GM23248 (cell line): ENCODE data around the gene SMPD1. TPM values are rescaled to one million over a fixed set of nuclear protein-coding genes. Genes with fewer than 3 reads are reported as not detected.

Experiments used
- DNase-seq: peaks from one replicate; pipeline ENCODE4 v3.0.0-alpha.2; 2015
- H2AFZ ChIP-seq: fragments of 200-600 bp; sonication (generic); 2 replicates; pipeline ENCODE4 v1.6.1; 2016; ENCODE audit warnings: antibody characterized with exemption
- H3F3A ChIP-seq: fragments of 200-600 bp; sonication (generic); 2 replicates; pipeline ENCODE4 v1.6.1; 2016; ENCODE audit warnings: mild to moderate bottlenecking, antibody characterized with exemption, mixed run types; ENCODE audit not compliant: insufficient read depth
- H3K27ac ChIP-seq: fragments of 200-600 bp; sonication (generic); 2 replicates; pipeline ENCODE4 v1.5.1; 2016; ENCODE audit warnings: mild to moderate bottlenecking
- H3K27me3 ChIP-seq: fragments of 200-600 bp; sonication (generic); replicated peaks from 2 replicates; pipeline ENCODE4 v1.6.1; 2016; ENCODE audit warnings: mild to moderate bottlenecking; ENCODE audit not compliant: insufficient read depth
- H3K36me3 ChIP-seq: fragments of 200-600 bp; sonication (generic); 2 replicates; pipeline ENCODE4 v1.6.1; 2016; ENCODE audit warnings: low read depth, mild to moderate bottlenecking
- H3K4me1 ChIP-seq: fragments of 200-600 bp; sonication (generic); 2 replicates; pipeline ENCODE4 v1.6.1; 2016; ENCODE audit warnings: mild to moderate bottlenecking; ENCODE audit not compliant: insufficient read depth
- H3K4me2 ChIP-seq: fragments of 200-600 bp; sonication (generic); one replicate; pipeline ENCODE4 v1.6.1; 2016; ENCODE audit warnings: mild to moderate bottlenecking; ENCODE audit not compliant: unreplicated experiment
- H3K4me3 ChIP-seq: fragments of 200-600 bp; sonication (generic); 2 replicates; pipeline ENCODE4 v1.5.1; 2016; ENCODE audit warnings: mild to moderate bottlenecking
- H3K79me2 ChIP-seq: fragments of 200-600 bp; sonication (generic); 2 replicates; pipeline ENCODE4 v1.6.1; 2016; ENCODE audit warnings: mild to moderate bottlenecking; ENCODE audit not compliant: insufficient read depth
- H3K9ac ChIP-seq: fragments of 200-600 bp; sonication (generic); 2 replicates; pipeline ENCODE4 v1.6.1; 2016; ENCODE audit warnings: mild to moderate bottlenecking
- H3K9me2 ChIP-seq: fragments of 200-600 bp; sonication (generic); 2 replicates; pipeline ENCODE4 v1.6.1; 2016; ENCODE audit warnings: mixed run types, mild to moderate bottlenecking, moderate library complexity; ENCODE audit not compliant: insufficient read depth
- H3K9me3 ChIP-seq: fragments of 200-600 bp; sonication (generic); one replicate; pipeline ENCODE4 v1.6.1; 2017; ENCODE audit warnings: low read depth
- H4K20me1 ChIP-seq: fragments of 200-600 bp; sonication (generic); 2 replicates; pipeline ENCODE4 v1.6.0; 2016; ENCODE audit not compliant: insufficient read depth
- EZH2 ChIP-seq: fragments of 200-600 bp; sonication (generic); IDR thresholded peaks from 2 replicates; pipeline ENCODE4 v1.6.1; 2018; ENCODE audit warnings: antibody characterized with exemption, mild to moderate bottlenecking; ENCODE audit not compliant: insufficient read depth, poor library complexity, severe bottlenecking
- EZH2phosphoT487 ChIP-seq: fragments of 200-600 bp; sonication (generic); IDR thresholded peaks from 2 replicates; pipeline ENCODE4 v1.6.1; 2018; ENCODE audit warnings: antibody characterized with exemption, moderate library complexity, mild to moderate bottlenecking, low read depth; ENCODE audit not compliant: insufficient read depth
- WGBS, 2 experiments: methylation state at CpG; one replicate each; pipeline ENCODE4 v1.1.6; 2015 to 2017; ENCODE audit warnings: low lambda C conversion rate in 2 of 2, low coverage in 1 of 2; ENCODE audit errors: missing lambda C conversion rate in 2 of 2; 5-methylcytosine and 5-hydroxymethylcytosine counted together
- in situ Hi-C: fragments of 300-500 bp; cut with MboI; formaldehyde crosslinking; loops from 2 replicates; pipeline ENCODE4 v1.15.0; 2020
- polyA plus RNA-seq: library from polyadenylated mRNA; unstranded; fragments of >200 nt; fragmentation: Nextera tagmentation; extraction: Ambion mirVana; gene quantifications from 2 replicates; pipeline ENCODE4 v1.2.1, GENCODE V29; 2016
- total RNA-seq: library from RNA; depleted of rRNA; stranded (reverse); fragments of >200 nt; shearing (Covaris generic); gene quantifications from 2 replicates; pipeline ENCODE4 v1.2.3, GENCODE V29; 2014

SMPD1 gene
- total and polyA plus RNA-seq, 2 experiments from 2014 or later, result 67.9 to 87.8 TPM

DNA sequence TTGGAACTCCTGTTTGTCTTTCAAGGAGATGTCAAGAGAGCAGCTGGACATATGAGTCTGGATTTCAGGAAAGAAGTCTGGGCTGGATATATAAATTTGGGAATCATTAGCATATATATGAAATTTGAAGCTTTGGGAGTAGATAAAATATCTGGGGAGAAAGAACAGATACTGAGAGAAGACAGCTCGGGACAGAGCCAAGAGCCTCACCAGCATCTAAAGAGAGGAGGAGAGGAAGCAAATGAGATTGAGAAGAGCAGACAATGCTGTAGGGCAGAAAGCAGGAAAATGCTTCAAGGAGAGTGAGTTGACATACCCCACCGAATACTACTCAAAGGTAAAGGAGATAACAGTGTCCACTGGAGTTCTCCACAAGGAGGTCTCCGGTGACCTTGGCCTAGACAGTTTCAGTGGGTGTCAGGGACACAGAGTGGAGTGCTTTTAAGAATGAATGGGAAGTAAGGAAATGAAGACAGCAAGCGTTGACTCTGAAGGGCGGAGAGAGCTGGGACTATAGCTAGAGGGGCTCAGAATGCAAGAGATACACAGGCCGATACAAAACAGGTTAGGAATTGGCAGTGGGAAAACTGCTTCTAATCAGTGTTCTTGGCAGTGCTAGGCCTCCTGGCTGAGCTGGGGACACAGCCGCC, 27.8 kb downstream of the SMPD1 start:
- H3K4me2 ChIP-seq, result peak overlapping the region; percentile 93
- H4K20me1 ChIP-seq, result no peaks in the 10 kb centered on the region; the same call in 1 of the 2 replicates
- H3F3A ChIP-seq, result no peaks in the 10 kb centered on the region
- no peaks in the 10 kb centered on the region for H3K9me3 ChIP-seq
- TF ChIP-seq EZH2phosphoT487, result no peak
- TF ChIP-seq EZH2, result no peak
- peak overlapping the region; percentile 98 for H3K4me3 ChIP-seq
- no peaks in the 10 kb centered on the region for H3K36me3 ChIP-seq
- peak overlapping the region; percentile 86 for H3K9ac ChIP-seq
- H3K27ac ChIP-seq, result no peak overlapping the region
- peak; percentile 46 for DNase-seq
- no peaks in the 10 kb centered on the region for H3K9me2 ChIP-seq
- H3K27me3 ChIP-seq, result no peaks in the 10 kb centered on the region
- 13 to 14% methylated on average over 7 of the region's 7 CpGs for WGBS, 2 experiments
- H3K79me2 ChIP-seq, result peaks cover 41% of the 10 kb centered on the region
- in situ Hi-C loops, result no loop called here
- H2AFZ ChIP-seq, result peak overlapping the region; percentile 96; the same call in 1 of the 2 replicates
- peaks cover 16% of the 10 kb centered on the region for H3K4me1 ChIP-seq

DNA sequence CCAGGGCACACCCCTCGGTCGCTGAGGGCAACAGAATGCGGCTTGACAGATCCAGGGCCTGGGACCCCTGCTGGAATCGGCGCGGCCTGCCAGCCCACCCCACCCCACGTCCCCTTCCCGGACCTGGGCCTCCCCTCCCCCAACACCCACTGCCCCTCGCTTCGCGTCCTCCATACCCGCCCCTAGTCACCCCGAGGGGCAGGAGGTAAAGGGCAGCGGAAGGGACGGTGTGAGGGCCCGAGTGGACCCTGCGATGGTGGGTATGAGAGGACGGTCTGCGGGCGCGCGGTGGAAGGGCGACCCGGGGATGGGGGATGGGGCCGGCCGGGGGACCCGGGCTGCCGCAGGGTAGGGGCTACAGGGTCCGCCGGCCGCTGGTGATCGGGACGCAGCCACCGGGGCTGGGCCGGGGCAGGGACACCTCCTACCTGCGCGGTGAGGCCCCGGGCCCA, 28.3 kb downstream of the SMPD1 start:
- Histone ChIP-seq H4K20me1 (no peaks in the 10 kb centered on the region; the same call in 1 of the 2 replicates), H3K9me2 (no peaks in the 10 kb centered on the region), H3K4me3 (peak overlapping the region; percentile 98), H3K27me3 (no peaks in the 10 kb centered on the region), H3F3A (no peaks in the 10 kb centered on the region), H3K27ac (no peak overlapping the region), H2AFZ (peak overlapping the region; percentile 96), H3K79me2 (peaks cover 37% of the 10 kb centered on the region), H3K36me3 (no peaks in the 10 kb centered on the region), H3K4me1 (peaks cover 16% of the 10 kb centered on the region), H3K4me2 (peak overlapping the region; percentile 93), H3K9me3 (no peaks in the 10 kb centered on the region), H3K9ac (peak overlapping the region; percentile 86)
- TF ChIP-seq EZH2phosphoT487 (no peak), EZH2 (no peak)
- 1 to 2% methylated on average over 13 to 32 of the region's 38 CpGs for WGBS, 2 experiments
- DNase-seq, result no peak
- in situ Hi-C loops, result no loop called here

DNA sequence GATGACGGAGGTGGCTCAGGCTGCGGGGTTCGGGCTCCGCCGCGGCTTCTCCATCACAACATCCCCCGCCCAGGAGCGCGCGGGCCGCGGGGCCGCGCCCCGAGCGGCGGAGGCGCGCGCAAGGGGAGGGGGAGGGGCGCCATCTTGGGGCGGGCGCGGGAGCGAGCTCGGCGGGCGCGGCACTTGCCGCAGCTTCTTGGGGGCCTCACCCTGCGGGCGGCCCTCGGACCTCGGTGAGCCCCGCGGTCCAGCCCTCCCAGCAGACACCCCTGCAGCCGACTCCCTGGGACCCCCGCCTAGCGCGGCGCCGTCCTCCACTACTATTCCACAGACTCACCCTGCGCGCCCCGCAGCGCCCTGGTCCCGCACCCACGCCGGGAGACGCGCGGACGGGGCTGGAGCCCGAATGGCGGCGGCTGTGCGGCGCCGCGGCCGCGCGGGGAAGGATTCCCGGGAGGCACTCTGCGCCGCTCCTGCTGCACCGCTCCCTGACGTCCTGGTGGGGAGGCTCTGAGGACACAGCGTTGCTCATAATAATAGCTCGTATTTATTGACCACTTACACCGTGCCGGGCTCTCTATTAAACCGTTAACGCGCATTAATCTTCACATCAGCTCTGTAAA, 28.8 kb downstream of the SMPD1 start, which contains the start of gene APBB1:
Gene APBB1, minus strand, starts transcription at position 86 of the 623 bp plus-strand sequence. CDS start 7,747 bp downstream, outside the sequence.
- peak within 1 kb of the TSS; percentile 96 for H2AFZ ChIP-seq
- peak within 1 kb of the TSS; percentile 2; the same call in 1 of the 2 replicates for H3K27ac ChIP-seq
- H3K9ac ChIP-seq, result peak within 1 kb of the TSS; percentile 86
- peaks cover 16% of the 10 kb centered on the region for H3K4me1 ChIP-seq
- H3K79me2 ChIP-seq, result peaks cover 32% of the 10 kb centered on the region
- no peaks in the 10 kb centered on the region for H3K27me3 ChIP-seq
- H3K36me3 ChIP-seq, result no peaks in the 10 kb centered on the region
- H3K4me3 ChIP-seq, result peak within 1 kb of the TSS; percentile 98
- peak; percentile 86 for DNase-seq
- WGBS, 2 experiments, result 1% methylated on average over 44 to 48 of the region's 75 CpGs
- TF ChIP-seq EZH2phosphoT487 (no peak), EZH2 (no peak)
- no peaks in the 10 kb centered on the region for H3F3A ChIP-seq
- no peaks in the 10 kb centered on the region for H3K9me2 ChIP-seq
- H3K4me2 ChIP-seq, result peak within 1 kb of the TSS; percentile 93
- H3K9me3 ChIP-seq, result no peaks in the 10 kb centered on the region
- in situ Hi-C loops, result no loop called here
- no peaks in the 10 kb centered on the region; the same call in 1 of the 2 replicates for H4K20me1 ChIP-seq

DNA sequence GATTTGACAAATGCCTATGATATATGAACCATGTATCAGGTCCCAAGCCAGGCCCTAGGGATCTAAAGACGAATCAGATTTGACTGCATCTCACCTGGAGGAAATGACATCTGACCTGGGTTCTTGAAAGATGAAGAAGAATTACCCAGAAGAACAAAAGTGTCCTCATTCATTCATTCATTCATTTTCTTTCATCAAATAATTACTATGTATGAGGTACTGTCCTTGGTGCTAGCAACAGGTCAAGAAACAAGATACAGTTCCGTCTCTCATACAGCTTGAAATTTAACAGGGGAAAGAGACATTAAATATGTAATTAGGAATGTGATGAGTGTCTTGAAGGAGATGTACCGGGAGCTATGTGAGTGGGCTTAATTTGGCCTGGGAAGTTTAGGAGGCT, 30.4 kb downstream of the SMPD1 start:
- H3K36me3 ChIP-seq, result no peaks in the 10 kb centered on the region
- no peak overlapping the region for H3K9ac ChIP-seq
- no peaks in the 10 kb centered on the region for H3K9me2 ChIP-seq
- TF ChIP-seq EZH2phosphoT487 (no peak), EZH2 (no peak)
- no peak overlapping the region for H3K4me2 ChIP-seq
- H3K4me3 ChIP-seq, result no peak overlapping the region
- H3F3A ChIP-seq, result no peaks in the 10 kb centered on the region
- in situ Hi-C loops, result no loop called here
- no peak overlapping the region for H2AFZ ChIP-seq
- no peak overlapping the region for H3K27ac ChIP-seq
- WGBS, 2 experiments, result 71 to 74% methylated on average over 3 of the region's 3 CpGs
- H4K20me1 ChIP-seq, result no peaks in the 10 kb centered on the region; the same call in 1 of the 2 replicates
- H3K9me3 ChIP-seq, result no peaks in the 10 kb centered on the region
- peaks cover 20% of the 10 kb centered on the region for H3K79me2 ChIP-seq
- peaks cover 13% of the 10 kb centered on the region; the same call in 1 of the 2 replicates for H3K4me1 ChIP-seq
- H3K27me3 ChIP-seq, result no peaks in the 10 kb centered on the region
- no peak for DNase-seq
